NK-92 treated with Interleukin-12 subunit alpha and Interleukin-12 subunit beta, amount 100 ng/mL, for 24 hours (cell line): ENCODE measurements around the gene SHANK3.

Source experiments
- DNase-seq: peaks from one replicate; lab custom pipeline; 2025; lab: John Stamatoyannopoulos, UW

Gene SHANK3

DNA sequence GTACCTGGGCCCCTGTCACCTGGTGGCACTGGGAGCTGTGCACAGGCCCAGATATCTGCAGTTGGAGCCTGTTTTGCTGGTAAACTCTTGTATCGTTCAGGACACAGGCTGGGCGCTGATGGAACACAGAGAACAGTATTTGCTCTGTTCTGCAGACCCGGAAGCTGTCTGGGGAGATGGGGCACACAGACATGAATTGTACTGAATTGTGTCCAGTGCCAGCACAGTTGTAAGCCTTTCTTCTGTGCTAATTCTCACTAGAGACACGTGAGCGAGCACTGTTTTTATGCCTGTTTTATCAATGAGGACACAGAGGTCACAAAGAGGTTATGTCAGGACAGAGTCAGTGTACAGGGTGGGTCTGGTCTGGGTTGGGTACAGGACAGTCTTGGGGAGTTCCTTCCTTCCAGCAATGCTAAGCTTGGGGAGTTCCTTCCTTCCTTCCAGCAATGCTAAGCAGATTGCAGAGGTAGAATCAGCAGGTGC, 41.0 kb downstream of the SHANK3 start:
- no peak for DNase-seq

DNA sequence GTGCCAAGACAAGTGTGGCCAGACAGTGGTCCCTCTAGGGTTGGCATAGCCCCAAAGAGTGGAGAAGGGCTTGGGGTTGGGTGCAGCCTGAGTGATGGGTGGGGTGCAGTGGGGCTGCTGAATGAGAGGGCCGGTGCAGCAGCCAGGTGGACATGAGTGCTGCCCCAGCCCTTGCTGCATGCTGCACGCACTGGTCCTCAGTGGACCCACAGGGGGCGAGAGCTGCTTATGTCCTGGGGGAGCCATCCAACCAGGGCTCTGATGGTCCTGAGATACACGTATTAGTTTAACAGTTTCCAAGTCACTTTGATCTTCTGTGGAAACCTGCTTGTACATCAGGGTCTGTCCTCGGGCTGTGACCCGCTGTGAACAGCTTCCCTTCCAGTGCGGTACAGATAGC, 41.5 kb downstream of the SHANK3 start:
- no peak for DNase-seq

DNA sequence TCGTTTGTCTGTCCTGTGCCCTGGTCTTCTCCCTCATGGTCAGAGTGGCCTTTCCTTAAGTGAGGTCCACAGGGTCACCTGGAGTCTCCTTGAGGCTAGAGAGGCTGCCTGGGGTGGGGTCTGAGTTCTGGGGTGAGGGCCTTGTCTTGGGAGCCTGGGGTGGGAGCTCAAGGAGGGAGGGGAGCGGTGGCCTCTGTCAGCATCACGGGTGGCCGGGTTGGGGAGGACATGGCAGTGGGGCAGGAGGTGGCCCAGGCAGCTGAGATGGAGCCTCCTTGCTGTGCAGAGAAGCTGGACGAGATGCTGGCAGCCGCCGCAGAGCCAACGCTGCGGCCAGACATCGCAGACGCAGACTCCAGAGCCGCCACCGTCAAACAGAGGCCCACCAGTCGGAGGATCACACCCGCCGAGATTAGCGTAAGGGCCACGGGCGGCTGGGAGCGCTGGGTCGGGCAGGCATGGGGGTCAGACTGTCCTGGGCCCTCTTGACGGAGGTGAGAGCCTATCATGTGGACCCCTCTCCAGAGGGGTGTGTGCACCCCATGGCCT, 42.1 kb downstream of the SHANK3 start:
- no peak for DNase-seq

DNA sequence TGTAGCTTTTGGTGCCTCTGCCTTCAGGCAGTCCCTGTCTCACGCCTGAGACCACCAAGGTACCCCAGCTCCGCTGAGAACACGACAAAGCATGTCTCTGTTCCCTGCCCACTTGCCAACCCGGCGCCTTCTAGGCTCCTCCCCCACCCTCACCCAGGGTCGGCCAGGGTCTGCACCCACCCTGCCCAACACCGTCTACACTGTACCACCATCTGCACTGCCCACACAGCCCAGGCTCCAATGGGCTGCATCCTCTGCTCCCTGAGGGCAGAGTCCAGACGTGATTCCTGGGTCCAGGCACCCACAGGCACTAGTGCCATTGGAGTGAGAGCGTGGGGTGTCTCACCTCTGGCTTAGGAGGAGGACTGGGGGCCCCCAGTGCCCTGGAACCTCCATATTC, 42.6 kb downstream of the SHANK3 start:
- DNase-seq = no peak

DNA sequence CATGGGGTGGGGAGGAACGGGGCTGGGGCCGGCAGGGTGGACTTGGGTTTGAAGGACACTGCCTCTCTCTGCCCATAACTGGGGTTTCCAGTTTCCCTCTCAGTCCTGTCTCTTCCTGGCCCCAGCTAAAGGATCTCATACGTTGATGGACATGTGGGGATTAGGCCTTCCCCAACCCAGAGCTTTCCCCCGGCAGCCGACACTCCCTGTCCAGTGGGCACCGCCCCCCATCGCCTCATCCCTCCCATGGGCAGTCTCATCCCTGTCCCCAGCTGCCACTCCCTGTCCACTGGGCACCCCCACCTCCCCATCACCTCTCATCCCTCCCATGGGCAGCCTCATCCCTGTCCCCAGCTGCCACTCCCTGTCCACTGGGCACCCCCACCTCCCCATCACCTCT, 43.2 kb downstream of the SHANK3 start:
- no peak for DNase-seq

DNA sequence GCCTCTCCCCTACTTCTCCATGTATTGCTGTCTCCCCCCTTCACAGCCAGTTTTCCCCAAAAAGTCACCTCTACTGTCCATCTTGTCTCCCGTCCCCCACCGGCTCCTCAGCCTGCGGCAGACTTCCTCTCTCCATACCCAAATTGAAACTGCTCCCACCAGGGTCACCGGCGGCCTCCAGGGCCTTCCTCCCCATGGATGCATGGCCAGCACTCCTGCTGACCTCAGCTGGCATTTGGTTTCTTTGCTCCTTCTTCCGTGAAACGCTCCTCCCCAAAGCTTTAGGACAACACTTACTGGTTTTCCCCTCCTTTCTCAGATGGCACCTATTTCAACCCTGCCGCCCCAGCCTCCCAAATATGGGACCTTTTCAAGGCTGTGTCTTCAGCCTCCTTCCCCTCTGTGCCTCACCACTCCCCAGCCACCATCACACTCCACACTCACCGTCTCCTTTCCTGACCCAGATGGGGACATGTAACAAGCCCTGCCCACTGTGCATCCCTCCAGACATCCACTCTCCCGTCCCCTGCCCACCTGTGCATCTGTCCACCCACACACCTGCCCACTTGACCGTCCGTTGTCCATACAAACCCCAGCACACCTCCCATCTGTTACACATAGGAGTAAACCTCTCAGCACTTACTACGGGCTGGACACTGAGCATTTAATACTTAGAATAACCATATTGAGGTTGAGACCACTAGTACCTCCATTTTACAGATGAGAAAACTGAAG, 43.8 kb downstream of the SHANK3 start:
- DNase-seq = no peak

DNA sequence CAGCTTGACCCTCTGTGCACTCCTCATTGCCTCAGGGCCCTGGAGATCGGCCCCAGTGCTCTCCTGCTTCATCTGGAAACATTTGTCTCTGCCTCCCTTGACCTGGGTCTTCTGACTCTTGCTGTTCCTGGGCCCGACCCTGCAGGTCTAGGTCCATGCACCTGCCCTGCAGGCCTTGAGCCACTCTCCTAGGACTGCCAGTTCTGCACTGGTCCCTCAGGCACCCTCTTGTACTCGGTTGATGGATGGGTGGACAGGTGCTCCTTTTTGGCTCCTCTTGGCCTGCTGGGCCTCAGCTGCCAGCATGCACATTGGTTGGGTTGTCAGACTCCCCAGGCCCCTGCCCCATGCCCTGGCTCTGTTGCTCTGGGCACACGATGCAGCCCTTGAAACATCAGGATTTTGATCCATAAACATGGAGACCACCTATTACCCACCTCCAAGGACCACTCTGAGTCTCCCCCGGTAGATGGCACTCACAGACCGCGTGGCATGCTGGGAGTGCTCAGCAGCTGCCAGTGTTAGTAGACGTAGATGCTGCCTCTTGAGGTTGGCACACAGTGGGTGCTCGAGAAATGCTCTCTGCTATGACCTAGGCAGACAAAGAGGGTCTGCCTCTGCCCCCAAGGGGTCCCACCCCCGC, 45.2 kb downstream of the SHANK3 start:
- DNase-seq = no peak

DNA sequence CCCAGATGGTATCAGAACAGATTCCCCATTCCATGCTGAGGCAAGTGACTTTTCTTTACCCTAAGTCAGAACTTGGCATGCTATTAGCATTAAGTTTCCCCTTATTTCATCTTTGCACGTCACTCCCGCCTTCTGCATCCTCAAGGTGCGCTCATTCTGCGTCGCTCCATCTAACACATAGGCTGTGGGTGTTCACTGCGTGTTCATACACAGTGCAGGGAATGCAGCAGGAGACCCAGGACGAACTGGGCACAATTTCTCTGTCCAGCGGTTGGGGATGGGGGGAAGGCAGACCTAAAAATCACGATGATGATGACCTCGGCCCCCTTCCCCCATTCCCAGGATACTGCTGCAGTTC, 45.7 kb downstream of the SHANK3 start:
- no peak for DNase-seq

DNA sequence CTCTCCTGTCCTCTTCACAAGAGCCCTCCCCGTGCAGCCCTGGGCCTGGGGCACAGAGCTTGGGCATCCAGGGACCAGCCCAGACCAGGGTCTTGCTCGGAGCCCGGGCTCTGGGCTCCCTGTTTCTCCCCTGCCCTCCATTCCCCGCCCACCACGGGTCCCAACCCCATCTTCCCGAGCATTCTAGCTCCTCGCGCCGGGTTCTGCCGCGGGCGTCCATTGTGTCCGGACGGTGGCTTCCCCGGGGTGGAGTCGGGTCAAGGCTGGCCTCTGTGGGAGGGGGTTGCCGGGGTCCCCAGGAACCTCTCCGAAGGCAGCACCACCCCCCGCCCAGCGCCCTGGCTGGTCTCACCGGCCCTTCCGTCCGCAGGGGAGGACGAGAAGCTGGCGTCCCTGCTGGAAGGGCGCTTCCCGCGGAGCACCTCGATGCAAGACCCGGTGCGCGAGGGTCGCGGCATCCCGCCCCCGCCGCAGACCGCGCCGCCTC, 47.2 kb downstream of the SHANK3 start:
- DNase-seq = no peak

DNA sequence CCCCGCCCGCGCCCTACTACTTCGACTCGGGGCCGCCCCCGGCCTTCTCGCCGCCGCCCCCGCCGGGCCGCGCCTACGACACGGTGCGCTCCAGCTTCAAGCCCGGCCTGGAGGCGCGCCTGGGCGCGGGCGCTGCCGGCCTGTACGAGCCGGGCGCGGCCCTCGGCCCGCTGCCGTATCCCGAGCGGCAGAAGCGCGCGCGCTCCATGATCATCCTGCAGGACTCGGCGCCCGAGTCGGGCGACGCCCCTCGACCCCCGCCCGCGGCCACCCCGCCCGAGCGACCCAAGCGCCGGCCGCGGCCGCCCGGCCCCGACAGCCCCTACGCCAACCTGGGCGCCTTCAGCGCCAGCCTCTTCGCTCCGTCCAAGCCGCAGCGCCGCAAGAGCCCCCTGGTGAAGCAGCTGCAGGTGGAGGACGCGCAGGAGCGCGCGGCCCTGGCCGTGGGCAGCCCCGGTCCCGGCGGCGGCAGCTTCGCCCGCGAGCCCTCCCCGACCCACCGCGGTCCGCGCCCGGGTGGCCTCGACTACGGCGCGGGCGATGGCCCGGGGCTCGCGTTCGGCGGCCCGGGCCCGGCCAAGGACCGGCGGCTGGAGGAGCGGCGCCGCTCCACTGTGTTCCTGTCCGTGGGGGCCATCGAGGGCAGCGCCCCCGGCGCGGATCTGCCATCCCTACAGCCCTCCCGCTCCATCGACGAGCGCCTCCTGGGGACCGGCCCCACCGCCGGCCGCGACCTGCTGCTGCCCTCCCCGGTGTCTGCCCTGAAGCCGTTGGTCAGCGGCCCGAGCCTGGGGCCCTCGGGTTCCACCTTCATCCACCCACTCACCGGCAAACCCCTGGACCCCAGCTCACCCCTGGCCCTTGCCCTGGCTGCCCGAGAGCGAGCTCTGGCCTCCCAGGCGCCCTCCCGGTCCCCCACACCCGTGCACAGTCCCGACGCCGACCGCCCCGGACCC, 48.0 kb downstream of the SHANK3 start:
- no peak for DNase-seq

DNA sequence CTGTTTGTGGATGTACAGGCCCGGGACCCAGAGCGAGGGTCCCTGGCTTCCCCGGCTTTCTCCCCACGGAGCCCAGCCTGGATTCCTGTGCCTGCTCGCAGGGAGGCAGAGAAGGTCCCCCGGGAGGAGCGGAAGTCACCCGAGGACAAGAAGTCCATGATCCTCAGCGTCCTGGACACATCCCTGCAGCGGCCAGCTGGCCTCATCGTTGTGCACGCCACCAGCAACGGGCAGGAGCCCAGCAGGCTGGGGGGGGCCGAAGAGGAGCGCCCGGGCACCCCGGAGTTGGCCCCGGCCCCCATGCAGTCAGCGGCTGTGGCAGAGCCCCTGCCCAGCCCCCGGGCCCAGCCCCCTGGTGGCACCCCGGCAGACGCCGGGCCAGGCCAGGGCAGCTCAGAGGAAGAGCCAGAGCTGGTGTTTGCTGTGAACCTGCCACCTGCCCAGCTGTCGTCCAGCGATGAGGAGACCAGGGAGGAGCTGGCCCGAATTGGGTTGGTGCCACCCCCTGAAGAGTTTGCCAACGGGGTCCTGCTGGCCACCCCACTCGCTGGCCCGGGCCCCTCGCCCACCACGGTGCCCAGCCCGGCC, 48.7 kb downstream of the SHANK3 start:
- DNase-seq = no peak

DNA sequence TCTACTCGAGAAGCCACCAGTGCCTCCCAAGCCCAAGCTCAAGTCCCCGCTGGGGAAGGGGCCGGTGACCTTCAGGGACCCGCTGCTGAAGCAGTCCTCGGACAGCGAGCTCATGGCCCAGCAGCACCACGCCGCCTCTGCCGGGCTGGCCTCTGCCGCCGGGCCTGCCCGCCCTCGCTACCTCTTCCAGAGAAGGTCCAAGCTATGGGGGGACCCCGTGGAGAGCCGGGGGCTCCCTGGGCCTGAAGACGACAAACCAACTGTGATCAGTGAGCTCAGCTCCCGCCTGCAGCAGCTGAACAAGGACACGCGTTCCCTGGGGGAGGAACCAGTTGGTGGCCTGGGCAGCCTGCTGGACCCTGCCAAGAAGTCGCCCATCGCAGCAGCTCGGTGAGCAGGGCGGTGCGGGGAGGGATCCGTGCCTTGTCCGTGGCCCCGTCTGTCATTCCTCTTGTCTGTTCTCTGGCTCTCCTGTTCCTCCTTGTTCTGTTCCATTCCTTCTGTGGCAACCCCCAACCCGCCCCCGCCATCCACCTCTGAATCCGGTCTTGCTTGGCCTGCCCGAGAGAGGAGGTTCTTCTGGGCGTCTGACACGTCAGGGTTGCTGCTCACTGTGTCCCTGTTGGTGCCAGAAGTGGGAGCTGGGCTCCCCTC, 49.6 kb downstream of the SHANK3 start:
- DNase-seq = no peak
